ENCODE data around the gene CRTC1.
"Not testable (repeated sequence)": the region's sequence is repeated elsewhere in the genome, so short reads cannot be mapped to it uniquely, and the experiment has no call there.

Gene CRTC1

DNA sequence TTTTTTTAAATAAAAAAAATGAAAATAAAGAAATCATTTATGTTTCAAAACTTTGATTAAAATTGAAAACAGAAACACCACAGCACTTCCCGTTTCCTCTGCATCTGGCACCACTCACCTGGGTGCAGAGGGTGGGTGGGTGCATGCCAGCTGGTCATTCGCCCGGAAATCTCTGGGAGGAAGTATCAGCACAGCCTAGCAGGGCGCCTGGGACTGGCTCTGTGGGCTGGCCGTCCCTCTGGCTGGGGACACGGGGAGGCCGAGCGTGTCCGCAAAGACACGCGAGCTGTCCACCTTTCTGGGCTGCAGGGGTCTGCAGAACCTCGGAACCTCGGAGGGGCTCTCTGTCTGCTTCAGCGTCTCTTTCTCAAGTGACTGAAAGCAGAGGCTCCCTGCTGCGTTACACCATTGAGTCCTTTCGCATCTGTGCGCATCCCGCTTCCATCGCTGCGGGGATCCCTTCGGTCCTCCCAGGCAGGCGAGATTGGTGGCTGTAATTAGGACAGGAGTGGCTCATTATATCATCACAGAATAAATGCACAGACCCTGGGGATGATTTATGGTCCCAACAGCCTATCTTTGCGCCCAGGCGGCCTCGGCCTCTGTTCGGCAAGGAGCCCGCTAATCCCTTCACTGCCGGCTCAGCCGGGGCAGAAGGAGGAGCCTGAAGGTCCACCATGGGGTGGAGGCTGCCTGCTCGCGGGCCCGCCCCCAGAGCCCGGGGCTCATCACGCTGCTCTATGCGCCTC, 17.2 kb downstream of the CRTC1 start:
- DNase-seq (ENCODE audit: low read depth): peak; percentile 72

DNA sequence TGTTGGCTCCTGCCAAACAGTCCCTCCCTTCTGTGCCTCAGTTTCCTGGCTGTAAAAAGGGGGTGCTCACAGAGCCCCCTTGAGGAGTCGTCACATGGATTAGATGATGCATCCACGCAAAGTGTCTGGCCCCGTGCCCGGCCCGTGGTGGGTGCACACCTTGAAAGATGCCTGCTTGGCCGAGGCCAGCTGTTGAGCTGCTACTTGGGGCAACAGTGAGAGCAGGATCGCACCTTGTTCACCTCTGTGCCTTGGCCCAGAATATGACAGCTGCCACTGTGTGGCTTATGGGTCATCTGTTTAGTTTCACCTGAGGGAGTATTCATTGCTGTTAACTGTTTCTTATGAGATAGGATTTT, 17.7 kb downstream of the CRTC1 start:
- DNase-seq (ENCODE audit: low read depth): no peak

DNA sequence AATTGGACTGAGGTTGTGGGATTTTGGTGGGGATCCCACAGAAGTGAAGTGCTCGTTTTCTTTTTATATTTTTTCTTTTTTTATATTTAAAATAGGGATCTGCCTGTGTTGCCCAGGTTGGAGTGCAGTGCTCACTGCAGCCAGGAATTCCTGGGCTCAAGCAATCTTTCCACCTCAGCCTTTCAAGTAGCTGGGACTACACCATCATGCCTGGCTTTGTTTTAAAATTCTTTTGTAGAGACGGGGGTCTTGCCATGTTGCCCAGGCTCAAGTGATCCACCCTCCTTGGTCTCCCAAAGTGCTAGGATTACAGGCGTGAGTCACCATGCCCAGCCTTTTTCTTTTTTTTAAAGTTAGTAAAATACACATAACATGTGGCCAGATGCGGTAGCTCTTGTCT, 20.6 kb downstream of the CRTC1 start:
- no peak for DNase-seq (ENCODE audit: low read depth)

DNA sequence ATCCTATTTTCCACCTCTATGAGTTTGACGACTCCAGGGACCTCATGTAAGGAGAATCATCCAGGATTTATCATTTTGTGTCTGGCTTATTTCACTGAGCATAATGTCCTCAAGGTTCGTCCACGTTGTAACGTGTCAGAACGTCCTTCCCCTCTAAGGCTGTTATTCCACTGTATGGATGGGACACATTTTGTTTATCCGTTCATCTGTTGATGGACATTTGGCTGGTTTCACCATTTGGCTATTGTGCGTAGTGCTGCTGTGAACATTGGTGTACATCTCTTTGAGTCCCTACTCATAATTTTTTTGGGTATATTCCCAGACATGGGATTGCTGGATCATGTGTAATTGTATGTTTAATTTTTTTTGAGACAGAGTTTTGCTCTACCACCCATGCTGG, 21.5 kb downstream of the CRTC1 start:
- DNase-seq (ENCODE audit: low read depth): no peak

DNA sequence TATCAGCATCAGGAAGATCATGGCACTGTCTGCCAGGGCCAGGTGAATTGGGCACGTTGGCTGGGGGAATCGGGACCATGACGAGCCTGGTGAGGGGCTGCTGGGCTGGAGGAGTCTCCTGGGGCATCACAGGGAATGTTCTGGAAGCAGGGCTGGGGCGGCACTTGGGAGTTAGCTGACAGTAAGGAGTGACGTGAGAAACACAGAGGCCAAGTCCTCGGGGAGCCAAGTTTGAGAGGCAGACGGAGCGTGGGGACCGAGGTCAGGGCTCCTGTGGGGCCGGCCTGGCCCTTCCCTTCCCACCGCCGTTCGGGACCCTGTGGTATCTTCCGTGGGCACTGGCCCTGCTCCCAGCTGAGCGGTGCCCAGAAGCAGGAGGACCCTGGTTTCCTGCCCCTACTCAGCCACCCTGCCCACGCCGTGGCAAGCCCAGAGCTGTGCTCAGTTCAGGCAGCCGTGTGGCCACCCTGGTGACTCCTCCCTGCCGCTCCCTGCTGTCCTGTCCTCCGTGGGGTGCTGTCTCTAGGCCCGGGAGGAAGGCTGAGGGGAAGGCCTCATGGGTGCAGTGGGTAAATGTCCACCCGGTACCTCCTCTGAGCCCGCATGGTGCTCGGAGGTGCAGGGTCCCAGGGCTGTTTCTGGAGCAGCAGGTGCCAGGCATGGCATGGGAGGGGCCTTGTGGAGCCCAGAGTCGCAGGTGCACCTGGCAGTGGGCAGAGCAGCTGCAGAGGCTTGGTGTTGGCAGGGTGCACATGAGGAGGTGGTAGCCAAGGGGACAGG, 25.2 kb downstream of the CRTC1 start:
- DNase-seq (ENCODE audit: low read depth): no peak

DNA sequence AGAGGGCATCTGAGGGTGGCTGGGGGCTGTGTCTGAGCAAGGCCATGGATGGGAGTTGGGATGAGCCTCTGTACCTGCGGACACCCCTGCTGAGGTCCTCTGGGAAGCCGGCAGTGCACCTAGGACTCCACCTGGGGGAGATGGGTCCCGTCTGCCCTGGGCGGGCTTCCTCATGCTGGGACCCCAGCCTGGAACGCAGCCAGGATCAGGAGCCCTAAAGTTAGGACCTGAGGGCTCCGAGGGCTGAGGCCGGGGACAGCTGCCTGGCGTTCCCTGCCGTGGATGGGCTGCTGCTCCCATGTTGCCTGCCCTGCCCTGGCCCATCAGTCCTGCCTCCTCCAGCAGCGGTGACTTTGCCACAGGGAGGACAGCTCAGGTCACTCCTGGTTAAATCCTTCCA, 26.1 kb downstream of the CRTC1 start:
- no peak for DNase-seq (ENCODE audit: low read depth)

DNA sequence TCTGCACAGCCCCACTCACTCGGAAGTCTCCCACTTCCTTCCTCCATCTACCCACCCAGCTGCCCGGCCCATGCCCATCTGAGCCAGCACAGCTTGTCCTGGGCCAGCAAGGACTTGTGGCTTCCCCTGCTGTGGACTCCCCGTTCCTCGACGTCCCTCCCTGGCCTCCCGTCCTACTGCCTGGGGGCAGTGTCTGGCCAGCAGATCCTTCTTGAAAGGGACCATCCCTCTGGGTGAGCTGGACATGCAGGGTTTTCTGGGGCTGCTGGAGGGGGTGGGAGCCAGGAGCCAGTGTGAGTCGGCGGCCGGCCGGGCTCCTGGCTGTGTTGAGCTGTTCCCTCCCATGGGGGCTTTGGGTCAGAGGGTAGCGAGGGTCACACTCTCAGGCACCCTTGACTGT, 26.7 kb downstream of the CRTC1 start:
- no peak for DNase-seq (ENCODE audit: low read depth)

DNA sequence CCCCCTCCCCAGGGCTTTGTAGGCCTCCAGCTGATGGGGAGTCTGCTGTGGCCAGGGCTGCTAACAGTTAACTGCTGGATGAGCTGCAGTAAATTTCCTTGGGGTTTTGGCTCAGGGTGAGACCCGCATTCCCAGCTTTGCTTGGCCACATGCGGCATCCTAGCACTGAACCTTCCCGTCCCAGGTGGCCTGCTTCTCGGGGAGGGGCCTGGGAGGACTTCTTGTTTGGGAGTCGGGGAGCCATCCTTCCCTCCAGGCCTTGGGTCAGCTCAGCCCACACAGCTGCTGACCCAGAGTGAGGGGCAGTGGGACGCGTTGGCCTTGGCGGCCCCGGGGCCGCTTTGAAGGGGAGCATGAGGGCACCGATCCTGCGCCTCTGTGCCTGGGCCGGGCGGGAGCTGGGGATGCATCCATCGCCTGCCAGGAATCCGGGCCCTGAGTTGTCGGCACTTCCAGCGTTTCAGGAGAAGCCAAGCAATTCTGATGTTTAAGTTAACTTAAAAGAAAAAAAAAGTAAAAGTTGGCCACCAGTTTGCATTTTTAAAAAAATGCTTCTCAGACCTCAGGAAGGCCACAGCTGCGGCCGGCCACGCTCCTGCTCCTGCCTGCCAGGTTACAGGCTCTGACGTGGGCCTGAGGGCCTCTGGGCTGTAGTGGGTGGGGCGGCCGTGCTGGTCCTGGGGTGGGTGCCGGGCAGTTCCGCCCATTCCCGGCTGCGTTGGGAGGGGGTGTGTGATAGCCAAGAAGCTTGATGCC, 27.7 kb downstream of the CRTC1 start:
- peak; percentile 42 for DNase-seq (ENCODE audit: low read depth)

DNA sequence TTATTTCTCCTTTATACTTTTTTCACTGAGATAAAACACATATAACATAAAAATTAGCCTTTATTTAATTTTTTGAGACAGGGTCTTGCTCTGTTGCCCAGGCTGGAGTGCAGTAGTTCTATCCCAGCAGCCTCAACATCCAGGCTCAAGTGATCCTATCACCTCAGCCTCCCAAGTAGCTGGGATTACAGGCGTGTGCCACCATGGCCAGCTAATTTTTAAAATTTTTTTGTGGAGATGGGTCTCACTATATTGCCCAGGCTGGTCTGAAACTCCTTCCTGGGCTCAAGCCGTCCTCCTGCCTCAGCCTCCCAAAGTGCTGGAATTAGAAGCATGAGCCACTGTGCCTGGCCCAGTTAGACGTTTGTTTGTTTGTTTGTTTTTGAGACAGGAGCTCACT, 28.4 kb downstream of the CRTC1 start:
- no peak for DNase-seq (ENCODE audit: low read depth)

DNA sequence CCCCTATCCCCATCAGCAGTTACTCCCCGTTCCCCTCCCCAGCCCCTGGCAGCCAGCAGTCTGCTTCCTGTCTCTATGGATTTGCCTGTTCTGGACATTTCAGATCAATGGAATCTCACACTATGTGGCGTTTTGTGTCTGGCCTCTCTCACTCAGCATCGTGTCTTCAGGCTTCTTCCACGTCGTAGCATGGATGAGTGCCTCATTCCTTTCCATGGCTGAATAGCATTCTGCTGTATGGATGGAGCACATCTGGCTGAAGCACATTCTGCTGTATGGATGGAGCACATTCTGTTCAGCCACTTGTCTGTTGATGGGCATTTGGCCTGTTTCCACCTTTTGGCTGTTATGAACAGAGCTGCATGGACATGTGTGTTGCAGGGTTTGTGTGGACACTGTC, 29.5 kb downstream of the CRTC1 start:
- DNase-seq (ENCODE audit: low read depth): no peak

DNA sequence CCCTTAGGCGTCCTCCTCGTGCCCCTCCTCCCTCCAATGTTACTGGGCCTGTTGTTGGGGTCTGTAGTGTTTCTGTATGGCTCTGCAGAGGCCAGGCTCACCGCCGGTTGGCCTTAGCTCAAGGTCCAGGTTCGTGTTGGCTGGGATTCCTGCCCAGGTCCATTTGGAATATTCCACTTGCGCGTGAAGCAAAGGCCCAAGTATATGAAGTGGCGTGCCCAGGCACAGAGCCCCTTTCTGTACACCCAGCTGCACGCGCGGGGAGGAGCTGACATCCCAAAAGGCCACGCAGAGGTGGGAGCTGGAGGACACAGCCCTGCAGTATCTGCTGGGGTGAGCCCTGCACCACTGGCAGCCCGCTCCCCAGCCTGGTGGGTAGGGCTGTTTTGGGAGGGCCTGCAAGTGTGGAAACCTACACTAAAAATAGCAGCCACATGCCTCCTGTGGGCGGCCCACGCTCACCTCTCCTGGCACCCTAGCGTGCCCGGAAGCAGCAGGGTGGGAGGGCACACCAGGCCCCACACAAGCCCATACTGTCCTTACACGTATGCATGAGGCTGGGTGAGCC, 30.2 kb downstream of the CRTC1 start:
- DNase-seq (ENCODE audit: low read depth): no peak

DNA sequence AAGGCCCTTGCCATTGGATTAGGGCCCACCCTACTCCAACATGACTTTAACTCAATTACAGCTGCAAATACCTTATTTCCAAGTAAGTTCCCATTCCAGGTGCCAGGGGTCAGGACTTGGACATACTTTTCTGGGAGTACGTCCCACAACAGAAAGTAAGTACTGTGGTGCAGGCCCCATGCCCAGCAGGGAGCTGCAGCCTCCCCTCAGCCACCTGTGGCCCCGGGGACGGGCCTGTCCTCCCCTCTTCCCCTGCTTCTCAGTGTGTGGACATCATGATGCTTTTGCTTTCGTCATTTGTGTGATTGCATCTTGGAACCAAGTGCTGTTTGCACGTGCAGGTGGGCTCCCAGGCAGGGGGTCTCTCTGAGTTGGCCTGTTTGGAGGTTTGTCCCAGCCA, 31.9 kb downstream of the CRTC1 start:
- DNase-seq (ENCODE audit: low read depth): no peak

DNA sequence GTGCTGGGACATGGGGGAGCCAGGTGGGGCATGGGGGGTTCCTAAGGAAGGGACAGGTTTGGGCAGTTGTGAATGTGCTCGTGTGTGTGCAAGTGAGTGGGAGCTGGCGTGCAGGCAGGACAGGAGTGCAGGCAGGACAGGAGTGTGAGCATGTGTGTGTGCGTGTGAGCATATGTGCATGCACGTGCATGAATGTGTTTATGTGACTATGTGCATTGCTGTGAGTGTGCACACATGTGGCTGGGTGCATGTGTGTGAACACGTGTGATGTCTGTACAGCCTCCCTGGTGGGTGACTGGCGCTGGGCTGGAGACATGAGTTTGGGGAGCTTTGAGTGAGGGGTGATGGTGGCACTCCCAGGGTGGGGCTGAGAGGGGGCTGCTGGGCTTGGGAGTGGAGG, 33.4 kb downstream of the CRTC1 start:
- DNase-seq (ENCODE audit: low read depth): no peak

DNA sequence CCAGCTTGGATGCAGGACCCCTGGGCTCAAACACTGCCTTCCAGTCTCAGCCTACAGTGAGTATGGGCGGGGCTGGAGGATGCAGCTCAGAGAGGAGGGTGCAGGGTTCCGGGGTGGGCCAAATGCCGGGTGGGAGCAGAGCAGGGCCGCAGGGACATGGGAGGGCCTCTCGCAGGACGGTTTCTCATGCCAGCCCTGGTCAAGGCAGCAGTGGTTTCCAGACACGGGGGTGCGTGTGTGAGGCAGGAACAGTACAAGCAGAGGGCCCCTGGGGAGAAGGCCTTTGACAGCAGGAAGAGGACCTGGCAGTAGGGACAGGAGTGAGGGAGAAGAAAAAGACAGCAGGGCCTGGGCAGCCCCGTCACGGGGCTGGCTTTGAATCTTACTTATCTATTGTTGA, 34.1 kb downstream of the CRTC1 start:
- no peak for DNase-seq (ENCODE audit: low read depth)

DNA sequence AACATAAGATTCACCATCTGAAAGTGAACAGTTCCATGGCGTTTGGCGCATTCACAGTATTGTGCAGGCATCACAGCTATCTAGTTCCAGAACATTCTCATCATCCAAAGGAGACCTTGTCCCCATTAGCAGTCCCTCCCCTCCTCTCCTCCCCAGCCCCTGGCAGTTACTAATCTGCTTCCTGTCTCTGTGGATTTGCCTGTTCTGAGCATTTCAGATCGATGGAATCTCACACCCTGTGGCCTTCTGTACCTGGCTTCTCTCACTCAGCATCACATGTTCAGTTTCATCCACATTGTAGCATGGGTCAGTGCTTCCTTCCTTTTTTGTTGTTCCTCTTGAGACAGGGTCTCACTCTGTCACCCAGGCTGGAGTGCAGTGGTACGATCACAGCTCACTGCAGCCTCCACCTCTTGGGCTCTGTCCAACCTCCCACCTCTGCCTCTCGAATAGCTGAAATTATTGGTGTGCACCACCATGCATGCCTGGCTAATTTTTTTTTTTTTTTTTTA, 34.6 kb downstream of the CRTC1 start:
- DNase-seq (ENCODE audit: low read depth): no peak

DNA sequence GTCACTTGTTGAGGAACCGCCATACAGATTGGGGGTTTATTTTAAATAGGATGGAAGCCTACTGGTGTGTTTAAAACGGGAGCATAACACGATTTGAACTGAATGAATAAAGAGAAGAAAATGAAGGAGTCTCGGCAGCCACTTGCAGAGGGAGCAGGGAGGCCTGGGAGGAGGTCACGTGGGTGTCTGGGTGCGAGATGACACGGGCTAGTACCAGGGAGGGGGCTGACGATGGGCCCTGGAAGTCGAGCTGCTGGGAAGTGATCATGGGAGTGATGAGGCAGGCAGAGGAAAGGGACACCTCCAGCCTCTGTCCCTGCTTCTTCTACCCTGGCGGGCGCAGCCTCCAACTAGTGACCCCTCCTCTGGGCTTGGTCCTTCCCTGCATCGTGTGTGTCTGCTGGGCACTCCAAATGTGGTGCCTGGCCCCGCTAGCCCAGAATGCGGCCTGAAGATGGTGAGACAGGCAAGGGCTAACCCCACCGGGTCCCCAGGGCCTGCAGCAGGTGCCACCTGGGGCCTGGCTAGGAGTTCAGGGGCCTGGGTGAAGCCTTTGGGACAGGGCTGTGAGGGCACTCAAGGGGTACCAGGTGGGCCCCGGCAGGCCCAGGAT, 35.5 kb downstream of the CRTC1 start:
- no peak for DNase-seq (ENCODE audit: low read depth)

DNA sequence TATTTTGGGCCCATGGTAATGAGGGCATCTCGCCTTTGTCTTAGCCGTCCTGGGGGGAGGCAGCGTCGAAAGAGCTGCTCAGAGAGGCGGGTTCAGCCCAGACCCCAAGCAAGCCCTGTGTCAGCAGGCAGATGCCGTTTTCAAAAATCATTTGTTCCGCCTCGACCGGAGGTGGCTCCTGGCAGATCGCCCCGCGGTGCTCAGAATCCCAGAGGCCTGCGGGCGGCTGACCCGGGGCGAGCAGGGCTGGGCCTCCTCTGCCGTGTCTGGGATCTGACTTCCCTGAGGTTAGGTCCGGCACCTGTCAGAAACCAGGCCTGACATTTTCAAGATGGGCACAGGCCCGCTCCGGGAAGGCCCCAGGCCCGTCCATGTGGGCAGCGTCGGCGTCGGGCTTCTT, 36.1 kb downstream of the CRTC1 start:
- DNase-seq (ENCODE audit: low read depth): no peak

DNA sequence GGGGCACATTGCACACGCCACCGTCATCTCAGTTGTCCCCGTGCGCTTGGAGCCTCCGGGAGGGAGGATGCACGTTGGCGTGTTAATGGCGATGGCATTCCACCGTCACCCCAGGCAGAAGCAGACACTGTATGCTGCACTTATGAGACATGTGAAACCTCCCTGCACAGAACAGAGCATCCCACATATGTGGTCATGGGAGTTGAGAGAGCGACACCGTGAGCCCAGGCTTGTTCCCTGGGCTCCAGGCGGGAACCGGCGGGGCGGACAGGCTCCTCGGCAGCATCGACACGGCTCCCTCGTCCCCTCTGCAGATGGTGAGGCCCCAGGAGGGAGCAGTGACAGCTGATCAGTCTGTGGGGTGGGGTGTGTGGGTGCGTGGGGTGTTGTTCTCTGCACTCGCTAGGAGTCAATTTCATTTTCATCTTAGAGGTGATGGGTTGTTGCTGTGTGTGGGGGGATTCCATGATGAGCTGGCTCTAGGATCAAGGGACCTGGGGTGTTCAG, 40.4 kb downstream of the CRTC1 start:
- no peak for DNase-seq (ENCODE audit: low read depth)

DNA sequence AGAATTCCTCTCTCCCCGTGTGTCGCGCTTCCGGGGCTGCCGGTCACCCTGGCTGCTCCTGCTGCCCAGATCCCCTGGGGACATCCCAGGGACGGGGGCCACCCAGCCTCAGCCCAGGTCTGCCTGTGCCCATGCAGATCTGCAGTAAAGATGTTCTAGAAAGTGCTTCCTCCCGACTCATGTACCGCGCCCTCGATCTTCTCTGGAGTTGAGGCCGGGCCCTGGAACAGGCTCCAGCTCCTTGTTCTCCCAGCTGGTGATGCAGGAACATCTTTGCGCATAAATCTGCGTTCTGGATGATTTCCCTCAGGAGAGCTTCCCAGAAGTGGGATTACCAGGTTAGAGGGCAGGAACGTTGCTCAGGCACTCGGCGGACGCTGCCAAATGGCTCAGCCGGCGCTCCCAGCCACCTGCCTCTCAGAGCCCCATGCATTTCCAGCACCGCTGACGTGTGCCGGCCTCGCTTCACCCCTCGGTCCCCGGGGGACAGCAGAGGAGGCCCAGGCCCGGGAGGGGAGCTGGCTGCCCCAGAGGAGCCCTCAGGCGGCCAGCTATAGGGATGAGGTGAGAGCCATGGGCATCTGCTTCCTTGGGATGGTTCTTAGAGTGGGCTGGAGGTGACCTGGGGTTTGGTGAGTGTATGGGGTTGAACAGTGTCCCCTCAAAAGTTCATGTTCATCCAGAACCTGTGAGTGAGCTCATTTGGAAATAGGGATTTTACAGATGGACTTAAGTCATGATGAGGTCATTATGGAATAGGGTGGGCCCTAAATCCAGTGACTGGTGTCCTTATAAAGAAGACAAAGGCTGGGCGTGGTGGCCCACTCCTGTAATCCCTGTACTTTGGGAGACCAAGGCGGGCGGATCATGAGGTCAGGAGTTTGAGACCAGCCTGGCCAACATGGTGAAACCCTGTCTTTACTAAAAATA, 42.6 kb downstream of the CRTC1 start:
- no peak for DNase-seq (ENCODE audit: low read depth)

DNA sequence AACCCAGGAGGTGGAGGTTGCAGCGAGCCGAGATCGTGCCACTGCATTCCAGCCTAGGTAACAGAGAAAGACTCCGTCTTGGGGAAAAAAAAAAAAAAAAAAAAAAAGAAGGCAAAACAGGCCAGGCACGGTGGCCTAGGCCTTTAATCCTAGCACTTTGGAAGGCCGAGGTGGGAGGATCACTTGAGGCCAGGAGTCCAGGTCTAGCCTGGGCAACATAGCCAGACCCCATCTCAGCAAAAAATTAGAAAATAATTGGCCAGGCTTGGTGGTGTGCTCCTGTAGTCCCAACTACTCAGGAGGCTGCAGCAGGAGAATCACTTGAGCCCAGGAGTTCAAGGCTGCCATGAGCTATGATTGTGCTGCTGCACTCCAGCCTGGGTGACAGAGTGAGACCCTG, 43.4 kb downstream of the CRTC1 start:
- no peak for DNase-seq (ENCODE audit: low read depth)

DNA sequence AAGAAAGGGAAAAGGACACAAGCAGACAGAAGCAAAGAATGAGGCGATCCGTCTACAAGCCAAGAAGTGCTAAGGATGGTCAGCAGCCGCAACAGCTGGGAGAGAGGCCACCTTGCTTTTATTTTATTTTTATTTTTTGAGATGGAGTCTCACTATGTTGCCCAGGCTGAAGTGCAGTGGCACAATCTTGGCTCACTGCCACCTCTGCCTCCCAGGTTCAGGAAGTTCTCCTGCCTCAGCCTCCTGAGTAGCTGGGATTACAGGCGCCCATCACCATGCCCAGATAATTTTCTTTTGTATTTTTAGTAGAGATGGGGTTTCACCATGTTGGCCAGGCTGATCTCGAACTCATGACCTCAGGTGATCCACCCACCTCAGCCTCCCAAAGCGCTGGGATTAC, 44.1 kb downstream of the CRTC1 start:
- not testable (repeated sequence) for DNase-seq (ENCODE audit: low read depth)
